ENCODE measurements around the gene FMN1.

Gene FMN1

GRCh38 chr15:33157371-33158037, 37.0 kb downstream of the FMN1 start:
- no peak for DNase-seq (ENCODE audit: low read depth in 2 of 2)

GRCh38 chr15:33155691-33156420, 38.7 kb downstream of the FMN1 start:
- no peak for DNase-seq (ENCODE audit: low read depth in 2 of 2)

DNA sequence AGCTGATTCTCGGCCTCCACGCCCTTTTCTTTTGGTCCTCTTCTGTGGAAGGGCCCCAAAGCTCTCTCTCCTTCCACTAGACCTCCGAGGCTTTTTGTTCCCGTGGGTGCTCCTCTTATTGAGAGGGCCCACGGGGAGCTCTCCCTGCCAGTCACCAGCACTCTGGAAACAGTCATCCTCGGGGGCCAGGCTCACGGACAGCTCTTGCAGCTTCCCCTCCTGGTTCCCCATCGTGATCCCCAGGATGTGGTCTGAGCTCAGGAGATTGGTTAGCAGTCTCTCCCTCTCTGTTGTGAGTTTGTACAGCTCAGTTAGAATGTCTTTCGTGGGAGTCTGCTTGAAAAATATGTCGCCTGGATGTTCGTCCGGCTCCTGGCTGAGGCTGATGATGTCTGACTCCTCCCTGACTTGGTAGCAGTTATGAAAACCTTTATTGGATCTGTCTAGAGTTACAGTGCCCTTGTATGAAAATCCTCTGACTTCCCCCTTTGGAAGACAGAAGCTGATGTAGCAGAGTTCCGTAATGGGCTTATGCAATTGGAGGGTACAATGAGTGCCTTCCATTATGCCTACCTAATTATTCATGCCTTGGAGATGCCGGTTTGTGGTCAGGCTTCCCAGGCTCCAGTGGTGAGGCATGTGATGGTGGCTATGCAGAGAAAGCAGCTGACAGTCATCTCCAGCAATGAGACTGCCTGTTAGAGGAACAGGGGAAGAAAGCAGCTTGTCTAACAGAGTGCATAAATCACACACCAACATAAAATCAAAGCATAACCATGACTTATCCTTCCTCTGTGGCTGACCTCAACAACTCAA, 40.0 kb downstream of the FMN1 start:
- DNase-seq (ENCODE audit: low read depth in 2 of 2), result no peak

DNA sequence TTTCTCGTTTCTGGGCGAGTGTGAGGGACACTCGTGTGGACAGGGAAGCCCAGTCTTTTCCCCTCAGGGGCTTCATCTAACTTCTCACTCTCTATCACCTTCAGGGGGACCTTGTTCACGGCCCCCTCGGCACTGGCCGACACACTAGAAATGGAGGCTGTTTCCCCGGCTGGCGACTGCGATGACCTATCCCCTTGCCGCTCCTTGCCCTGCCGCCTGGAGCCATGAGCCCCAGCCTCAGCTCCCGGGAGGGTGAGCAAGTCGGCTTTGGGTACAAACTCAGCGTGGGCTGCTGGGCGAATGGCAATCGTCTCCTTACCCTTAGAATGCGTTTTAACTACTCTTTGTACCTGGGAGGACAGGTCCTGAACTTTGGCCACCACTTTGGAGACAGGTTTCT, 41.0 kb downstream of the FMN1 start:
- no peak for DNase-seq (ENCODE audit: low read depth in 2 of 2)

- DNase-seq (ENCODE audit: low read depth in 2 of 2), result no peak
Measured at GRCh38 chr15:33152502-33153109, 41.9 kb downstream of the FMN1 start.

GRCh38 chr15:33150971-33151370, 43.5 kb downstream of the FMN1 start:
- no peak for DNase-seq (ENCODE audit: low read depth in 2 of 2)

DNA sequence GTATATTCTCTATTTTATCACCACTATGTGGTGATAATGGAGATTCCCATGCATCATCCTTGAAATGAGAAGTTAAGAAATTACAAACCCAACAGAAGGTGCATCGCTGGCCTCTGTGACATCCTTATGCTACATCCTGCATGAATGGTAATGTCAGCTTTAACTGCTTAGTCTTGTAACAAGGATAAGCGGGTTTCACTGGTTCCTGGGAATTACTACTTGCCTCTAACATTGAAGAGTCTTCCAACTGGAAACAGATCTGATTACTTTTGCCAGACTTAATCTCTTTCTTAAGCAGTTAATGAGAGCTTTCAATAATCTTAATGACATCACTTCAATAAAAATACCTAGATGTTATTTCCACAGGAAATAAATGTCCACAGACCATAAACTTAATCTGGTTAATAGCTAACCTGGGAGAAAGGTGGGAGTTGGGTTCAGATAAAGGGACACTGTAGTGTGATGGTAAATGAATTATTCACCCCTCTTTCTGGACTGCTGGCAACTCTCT, 44.0 kb downstream of the FMN1 start:
- DNase-seq (ENCODE audit: low read depth in 2 of 2), result no peak

GRCh38 chr15:33149919-33150318, 44.6 kb downstream of the FMN1 start:
- no peak for DNase-seq (ENCODE audit: low read depth in 2 of 2)

DNA sequence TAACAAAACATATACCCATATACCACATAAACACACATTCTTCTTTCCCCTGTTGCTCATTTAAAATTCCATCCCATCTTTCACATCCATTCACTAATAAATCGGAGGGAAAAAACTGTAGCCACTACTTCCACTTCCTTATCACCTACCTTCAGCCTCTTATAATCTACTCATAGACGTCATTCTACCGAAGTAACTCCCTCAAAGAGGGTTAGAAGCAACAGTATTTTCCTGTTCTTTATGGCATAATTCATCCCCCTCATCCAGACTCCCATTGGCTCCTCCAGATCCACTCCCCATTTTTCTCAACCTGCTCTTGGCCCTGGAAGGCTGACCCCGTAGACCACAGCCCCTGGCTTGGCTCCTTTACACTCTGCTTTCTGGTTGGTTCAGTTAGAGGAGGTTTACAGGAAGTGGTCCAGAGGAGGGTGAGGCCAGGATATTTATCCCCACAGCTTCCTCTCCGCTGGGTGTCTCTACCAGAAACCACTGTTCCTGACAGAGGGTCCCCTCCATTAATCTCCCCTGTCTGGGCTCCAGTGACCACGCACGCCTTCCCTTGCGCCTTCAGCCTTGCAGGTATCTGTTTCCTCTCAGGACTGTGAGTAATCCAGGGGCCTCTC, 46.3 kb downstream of the FMN1 start:
- no peak for DNase-seq (ENCODE audit: low read depth in 2 of 2)

DNA sequence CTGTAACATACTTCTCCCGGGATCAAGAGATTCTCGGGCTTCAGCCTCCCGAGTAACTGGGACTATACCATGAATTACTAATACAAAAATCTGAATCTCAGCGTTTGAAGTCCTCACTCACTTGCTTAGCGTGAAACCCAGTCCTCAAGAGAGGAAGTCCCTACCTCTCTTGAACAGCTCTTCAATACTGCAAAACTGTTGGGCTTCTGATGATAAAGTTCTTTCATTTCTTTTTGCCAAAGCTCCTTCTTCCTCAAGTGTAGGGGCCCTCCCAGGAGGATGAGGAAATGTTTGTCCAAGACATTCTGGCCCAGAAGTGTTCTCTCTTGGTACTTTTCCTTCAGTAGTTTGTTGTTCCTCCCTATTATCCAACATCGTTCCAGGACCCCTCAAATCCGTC, 48.5 kb downstream of the FMN1 start:
- no peak for DNase-seq (ENCODE audit: low read depth in 2 of 2)

- DNase-seq (ENCODE audit: low read depth in 2 of 2), result no peak
Measured at GRCh38 chr15:33145447-33145846, 49.1 kb downstream of the FMN1 start.

- DNase-seq (ENCODE audit: low read depth in 2 of 2), result no peak
Measured at GRCh38 chr15:33142708-33143107, 51.8 kb downstream of the FMN1 start.

GRCh38 chr15:33138000-33138399, 56.5 kb downstream of the FMN1 start:
- DNase-seq (ENCODE audit: low read depth in 2 of 2), result no peak

- DNase-seq (ENCODE audit: low read depth in 2 of 2), result no peak
Measured at GRCh38 chr15:33137101-33137500, 57.4 kb downstream of the FMN1 start.

DNA sequence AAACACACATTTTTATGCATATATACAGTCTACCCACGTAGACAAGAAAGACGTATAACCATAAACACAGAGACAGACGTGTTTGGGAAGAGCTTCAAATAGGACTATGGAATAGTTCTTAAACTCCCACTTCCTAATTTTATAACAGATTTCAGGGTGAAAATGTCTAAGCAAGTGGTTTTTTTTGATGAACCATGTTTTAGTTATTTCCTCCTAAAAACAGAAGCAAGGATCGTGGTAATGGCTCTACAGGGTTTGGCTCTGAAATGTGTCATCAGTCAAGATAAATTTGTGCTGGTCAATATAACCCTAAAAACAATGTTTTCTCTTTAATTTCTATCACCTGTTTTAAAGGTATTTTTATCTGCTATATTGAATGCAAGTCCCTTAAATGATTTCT, 58.2 kb downstream of the FMN1 start:
- DNase-seq (ENCODE audit: low read depth in 2 of 2), result no peak

- DNase-seq (ENCODE audit: low read depth in 2 of 2), result no peak
Measured at GRCh38 chr15:33135355-33135781, 59.1 kb downstream of the FMN1 start.

DNA sequence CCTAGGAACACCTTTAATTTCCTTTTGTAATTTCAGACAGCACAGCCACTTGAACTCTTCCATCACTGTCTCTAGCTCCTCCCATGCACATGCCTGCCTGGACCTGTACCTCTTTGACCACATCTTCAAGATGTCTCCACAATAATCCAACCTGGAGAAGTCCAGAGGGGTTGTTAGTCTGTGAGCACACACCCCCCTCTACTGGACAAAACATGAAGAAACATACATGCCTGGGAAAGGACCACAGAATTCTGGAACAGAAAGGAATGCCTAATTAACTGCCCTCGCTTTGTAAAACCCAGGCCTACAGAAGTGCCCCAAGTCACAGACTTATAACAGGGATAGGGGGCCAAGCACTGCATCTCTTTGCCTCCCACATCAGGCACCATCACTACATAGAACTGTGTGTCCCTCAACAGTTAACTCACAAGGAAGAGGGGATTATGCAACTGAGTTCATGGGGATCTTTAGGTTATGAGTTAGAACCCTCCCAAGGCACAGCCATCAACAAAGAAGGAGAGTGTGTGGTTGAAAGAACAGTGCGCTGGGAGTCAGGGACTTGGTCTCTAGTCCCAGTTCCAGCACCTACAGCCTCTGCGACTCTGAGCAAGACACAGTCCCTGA, 61.7 kb downstream of the FMN1 start:
- no peak for DNase-seq (ENCODE audit: low read depth in 2 of 2)

DNA sequence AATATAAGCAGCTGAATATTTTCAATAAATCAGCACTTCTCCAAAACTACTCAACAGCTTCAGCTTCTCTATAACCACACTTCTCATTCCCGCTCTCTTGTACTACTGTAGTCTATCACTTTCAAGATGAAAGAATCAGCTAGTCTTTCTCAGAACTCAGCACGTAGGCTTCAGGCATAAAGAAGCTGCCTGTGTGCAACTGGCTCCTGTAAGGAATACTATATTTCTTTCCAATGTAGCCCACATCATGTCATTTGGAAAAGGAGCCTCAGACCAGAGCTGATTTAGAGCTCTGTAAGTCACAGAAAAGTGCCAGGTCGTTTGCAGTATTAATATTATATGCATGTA, 62.3 kb downstream of the FMN1 start:
- no peak for DNase-seq (ENCODE audit: low read depth in 2 of 2)

GRCh38 chr15:33131552-33132232, 62.8 kb downstream of the FMN1 start:
- DNase-seq (ENCODE audit: low read depth in 2 of 2), result no peak

DNA sequence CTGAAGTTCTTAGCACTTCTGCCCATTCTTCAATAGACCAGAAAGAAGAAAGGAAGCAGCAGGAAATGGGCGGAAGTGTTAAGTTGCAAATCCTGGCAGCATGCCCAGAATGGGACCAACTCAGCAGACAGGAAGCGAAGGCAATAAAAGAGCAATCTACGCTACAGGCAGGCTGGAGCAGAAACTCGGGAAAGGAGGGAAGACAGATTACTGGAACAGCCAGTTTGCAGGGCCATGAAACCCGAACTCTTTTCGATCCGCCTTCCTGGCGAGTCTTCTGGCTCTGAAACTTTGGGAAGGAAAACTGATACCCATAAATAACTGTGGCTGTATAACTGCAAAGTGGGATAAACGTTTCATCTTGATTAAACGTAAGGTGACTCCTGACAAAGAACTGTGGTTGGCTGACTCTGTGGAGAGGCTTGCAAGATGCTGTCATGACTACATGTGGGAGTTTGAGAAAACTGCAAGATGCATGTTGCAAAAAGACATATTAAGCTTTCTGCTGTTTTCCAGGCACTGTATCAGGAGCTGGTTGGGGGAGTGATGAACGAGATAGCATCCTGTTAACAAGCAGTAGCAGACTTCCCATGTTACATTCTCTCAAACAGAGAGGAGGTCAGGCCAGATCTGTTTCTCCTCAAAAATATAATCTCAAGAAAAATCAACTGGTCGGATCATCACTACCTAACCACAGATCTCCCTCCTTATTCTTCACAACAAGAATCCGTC, 67.8 kb downstream of the FMN1 start:
- DNase-seq (ENCODE audit: low read depth in 2 of 2), result peak; percentile 23 to 33
